GM19324 (cell line): ENCODE data around the gene RACK1.
A peak's percentile ranks its signal among the peaks of the same experiment; 100 is the strongest.
"Not testable (repeated sequence)": the region's sequence is repeated elsewhere in the genome, so short reads cannot be mapped to it uniquely, and the experiment has no call there.

Experiments used
- ATAC-seq: cut with Tn5 transposase; IDR thresholded peaks from one replicate; pipeline ENCODE4 v1.9.1; 2021; ENCODE audit warnings: mild to moderate bottlenecking, moderate library complexity; ENCODE audit not compliant: unreplicated experiment, low FRiP score

RACK1 gene

DNA sequence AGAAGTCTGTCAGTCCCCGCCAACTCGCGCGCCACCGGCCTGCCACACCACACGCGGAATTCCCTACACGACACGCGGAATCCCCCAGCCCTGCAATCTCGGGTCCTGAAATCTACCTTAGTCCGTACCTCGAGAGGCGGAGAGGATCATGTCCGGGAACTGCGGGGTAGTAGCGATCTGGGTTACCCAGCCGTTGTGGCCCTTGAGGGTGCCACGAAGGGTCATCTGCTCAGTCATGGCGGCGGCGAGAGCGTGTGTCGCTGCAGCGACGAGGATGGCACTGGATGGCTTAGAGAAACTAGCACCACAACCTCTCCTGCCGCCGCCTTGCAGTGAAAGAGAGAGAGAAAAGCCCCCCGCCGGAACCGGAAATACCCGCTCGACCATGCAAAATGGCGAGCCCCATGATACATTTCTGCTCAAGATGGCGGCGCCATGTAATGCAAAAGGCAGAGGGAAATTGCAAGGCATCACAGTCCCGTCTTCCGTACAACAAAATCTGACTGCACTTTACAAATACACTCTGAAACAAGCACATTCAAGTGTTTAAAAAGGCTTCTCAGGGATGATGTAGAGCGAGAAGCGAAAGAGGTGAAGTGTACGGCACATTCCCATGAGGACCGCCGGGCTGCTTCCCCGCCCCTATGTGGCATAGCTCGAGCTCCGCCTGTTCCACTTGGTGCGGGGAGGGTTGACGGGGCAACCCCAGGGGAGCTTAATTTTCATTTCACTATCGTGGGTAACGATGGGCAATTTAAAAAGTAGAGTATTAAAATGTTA is at the start of gene RACK1:
RACK1 (minus strand) TSS at position 343 of the 780 bp plus-strand sequence; CDS start at position 237, 106 bp downstream.
- peak; percentile 68 for ATAC-seq

DNA sequence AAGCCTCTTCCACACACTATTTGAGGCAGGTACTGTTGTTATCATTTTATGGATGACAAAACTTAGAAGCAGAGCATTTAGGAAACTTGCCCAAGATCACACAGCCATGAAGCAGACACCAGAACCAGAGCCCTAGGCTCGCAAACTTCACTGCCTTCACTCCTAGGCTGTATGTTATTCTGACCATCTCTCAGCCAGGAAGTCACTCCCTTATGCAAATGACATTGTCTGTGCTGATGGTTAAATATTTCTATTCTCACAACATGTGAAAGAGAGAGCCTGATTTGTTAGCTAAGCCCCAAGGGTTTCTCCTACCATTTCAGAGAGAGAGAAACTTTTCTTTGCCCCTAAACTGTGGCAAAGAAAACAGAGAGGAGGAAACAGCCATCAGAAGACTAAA is 43.6 kb upstream of the RACK1 start:
- ATAC-seq, result not testable (repeated sequence)

DNA sequence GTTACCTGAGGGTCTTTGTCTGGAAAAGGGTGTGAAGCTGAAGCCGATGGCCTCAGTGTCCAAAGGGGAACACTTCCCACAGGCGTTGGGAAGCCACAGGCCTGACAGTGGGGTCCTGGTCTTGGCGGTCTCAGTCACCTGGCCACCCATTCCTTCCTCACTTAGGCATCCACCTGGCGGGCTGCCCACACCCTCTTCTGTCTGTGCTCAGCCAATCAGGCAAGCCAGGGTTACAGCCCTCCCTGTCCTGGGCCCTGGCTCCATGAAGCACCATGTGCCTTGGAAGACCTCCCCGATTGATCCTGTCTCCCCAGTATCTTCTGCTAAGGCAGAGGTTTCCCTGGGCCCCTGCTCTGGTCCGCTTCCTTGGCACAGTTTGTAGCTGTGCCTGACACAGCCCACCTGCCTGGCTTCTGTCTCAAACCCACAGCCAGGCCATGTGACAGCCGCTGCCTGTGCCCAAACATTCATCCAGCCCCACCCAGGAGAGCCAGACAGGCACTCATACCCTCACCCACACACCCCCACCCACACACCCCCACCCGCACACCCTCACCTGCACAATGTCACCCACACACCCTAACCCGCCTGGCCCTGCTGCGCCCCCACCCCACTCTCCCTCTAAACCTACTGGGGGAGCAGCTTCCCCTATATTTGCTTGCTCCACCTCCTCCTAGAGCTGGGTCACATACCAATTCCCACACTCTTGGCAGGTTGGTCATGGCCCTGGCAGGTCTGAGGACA is 42.4 kb upstream of the RACK1 start:
- ATAC-seq, result not testable (repeated sequence)

DNA sequence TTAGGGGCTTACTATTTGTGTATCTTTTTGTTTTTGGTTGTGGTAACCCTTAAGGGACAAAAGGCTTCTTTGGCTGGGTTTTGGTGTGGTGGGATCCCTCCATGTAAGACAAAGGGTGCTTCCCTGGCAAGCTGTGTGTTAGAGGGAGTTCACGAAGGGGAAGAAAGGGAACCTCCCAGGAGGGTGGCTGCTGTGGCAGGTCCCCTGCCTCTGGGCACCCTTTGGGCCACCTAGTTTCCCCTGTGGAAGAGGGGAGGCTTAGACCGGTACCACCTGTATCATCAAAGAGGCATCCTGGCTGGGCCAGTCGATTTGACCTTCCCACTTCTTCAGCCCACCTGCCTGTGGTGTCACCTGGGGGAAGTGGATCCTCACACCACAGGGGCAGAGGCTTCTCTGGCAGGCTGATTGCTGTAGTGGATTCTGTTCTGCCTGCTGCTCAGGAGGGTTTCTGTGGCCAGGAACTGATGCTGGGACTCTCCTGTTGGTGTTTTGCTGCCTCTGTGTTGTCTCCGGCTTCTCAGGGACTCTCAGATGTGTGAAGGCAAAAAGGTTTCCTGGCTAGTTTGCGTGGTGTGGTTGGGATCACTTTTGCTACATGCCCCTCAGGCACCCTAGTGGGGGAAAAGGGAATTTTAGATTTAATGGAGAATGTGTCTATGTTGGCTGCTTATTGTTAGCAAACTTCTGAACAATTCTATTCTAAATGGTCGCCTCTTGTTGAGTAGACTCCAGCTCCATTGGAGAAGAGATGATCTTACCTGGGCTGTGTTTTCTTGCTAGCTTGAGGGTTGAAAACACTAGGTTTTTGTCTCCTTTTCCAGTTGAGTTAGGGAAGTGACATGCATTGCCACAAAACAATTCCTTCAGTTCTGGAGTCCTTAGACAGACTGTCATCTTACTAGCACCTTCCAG is 40.4 kb upstream of the RACK1 start:
- not testable (repeated sequence) for ATAC-seq

DNA sequence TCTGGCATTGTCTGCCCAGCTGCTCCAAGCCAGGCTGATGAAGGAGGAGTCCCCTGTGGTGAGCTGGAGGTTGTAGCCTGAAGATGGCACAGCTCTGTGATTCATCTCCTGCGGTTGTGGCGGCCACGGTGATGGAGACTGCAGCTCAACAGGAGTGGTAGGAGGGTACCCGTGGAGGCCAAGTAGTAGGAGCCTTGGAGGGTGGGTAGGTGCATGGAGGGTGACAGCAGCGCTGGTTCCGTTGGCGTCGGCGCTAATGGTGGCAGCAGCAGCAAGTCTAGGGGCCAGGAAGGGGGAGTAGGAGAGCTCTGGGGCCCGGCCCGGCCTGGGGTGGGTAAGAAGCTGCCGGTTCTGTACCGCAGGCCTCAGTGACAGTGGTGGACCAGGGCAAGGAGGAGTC is 39.6 kb upstream of the RACK1 start:
- ATAC-seq, result no peak

DNA sequence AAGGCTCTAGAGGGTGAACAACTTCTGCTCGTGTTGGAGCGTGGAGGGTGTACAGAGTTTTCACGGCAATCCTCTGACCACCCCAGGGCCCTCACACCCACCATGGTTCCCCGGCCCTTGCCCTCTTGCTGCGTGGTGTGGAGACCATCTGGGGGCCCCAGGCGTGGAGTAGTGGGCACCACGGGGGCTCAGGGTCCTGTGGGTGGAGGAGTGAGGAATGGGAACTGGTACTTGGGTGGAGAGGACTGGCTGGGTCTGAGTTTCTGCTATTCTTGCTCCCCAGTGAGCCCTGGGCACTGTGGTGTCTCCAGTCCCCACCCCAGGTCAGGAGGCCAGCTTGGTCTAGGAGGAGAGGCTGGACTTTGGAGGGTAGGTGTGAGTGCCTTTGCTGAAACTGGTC is 39.2 kb upstream of the RACK1 start:
- ATAC-seq, result no peak

DNA sequence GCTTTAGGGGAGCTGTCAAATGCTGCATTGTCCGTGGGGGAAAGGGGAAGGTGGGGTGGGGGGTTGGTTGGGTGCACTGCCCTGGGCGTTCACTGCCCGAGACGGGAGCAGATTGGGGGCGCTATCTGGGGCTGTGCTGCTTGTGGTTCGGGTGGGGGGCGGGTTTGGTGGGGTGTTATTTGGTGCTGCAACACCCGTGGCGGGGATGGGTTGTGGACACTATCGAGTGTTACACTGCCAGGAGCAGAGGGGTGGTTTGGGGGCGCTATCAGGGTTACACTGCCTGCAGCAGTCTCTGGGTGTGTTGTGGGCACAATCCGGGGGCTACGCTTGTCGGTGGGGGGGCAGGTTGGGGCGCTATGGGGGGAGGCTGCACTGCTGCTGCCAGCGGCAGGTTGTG is 38.7 kb upstream of the RACK1 start:
- ATAC-seq, result not testable (repeated sequence)

DNA sequence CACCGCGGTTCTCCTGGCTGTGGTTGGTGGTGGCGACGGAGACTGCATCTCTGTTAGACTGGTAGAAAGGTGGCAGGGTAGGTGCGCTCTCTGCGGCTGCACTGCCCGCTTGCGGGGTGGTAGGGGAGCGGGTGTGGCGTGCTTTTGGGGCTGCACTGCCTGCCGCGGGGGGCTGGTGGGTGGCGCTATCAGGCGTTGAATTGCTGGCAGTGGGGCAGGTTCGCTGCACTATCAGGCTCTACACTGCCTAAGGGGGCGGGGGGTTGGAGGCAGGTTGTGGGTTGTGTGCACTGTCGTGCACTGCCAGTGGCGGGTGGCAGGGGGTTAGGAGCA is 38.2 kb upstream of the RACK1 start:
- ATAC-seq, result no peak

DNA sequence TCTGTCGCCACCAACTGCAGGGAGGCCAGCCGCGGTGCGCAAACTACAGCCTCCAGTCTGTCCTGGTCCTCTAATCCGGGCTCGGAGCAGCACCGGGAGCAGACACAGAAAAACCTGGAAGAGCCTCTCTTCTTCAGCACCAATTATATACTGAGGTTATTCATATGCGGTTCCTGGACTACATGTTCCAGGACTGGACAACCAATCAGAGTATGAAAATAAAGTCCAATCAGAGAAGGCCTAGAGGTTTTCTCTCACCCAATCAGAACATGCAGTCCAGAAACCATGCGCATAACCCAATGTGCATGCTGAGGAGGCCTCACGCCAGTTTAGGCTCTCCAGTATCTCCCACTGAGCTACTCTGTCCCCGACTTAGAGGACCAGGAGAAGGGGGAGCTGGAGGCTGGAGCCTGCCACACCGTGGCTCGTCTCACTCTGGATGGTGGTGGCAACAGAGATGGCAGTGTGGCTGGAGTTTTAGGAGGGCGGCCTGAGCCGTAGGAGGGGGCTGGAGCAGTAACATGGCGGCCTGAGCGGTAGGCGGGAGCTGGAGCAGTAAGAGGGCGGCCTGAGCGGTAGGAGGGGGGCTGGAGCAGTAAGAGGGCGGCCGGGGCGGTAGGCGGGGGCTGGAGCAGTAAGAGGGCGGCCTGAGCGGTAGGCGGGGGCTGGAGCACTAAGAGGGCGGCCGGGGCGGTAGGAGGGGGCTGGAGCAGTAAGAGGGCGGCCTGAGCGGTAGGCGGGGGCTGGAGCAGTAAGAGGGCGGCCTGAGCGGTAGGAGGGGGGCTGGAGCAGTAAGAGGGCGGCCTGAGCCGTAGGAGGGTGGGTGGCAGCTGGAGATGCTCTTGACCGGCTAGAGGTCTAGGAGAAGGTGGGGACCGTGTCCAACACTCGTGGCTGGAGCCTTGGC is 37.6 kb upstream of the RACK1 start:
- no peak for ATAC-seq

DNA sequence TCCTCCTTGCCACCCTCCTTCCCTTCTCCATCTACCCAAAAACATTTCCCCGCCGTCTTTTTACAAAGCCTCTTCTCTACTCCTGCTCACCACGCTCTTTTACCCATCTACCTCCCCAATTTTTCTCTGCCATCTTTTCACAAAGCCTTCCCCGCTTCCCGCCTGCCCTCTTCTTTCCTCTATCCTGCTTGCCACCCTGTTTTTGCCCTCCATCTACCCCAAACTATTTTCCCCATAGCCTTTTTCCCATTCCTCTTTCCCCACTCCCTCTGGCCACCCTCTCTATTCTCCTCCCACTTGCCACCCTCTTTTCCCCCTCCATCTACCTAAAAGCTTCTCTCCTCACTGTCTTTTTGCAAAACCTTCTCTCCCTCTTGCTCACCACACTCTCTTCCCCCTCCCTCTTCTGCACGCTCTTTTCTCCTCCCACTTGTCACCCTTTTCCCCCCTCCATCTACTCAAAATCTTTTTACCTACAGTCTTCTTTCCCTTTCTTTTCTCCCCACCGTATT is 36.6 kb upstream of the RACK1 start:
- no peak for ATAC-seq

DNA sequence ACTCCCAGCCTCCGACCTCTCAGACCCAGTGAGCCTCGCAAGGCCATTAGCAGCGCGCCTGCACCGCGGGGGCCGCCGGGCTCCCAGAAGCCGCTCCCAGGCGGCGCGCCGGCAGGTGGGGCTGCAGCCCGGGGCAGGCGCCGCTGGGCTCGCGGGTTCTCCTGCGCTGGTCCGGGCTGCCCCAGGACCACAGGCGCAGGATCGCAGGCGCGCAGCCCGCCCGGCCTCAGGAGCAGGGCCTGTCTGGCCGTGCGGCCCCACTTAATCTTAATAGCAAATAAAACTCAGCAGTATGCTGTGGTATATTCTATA is 29.7 kb upstream of the RACK1 start:
- ATAC-seq, result not testable (repeated sequence)

DNA sequence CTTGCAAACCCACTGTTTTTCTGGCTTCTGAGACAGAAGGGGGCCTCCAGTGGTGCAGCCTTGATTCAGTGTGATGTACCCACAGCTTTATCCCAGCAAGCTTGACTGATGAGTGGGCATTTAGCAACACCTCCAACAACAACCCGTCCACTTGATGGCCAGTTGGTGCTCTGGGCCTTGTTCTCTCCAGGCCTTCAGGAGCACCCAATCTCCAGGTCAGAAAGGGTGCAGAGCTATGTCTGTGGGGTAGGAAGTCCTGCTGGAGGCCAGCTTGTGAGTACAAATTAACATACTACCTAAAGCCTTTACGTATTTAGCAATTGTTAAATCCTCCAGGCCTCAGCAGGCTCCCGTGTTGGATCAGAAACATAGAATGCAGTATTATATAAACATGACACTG is 27.4 kb upstream of the RACK1 start:
- no peak for ATAC-seq

DNA sequence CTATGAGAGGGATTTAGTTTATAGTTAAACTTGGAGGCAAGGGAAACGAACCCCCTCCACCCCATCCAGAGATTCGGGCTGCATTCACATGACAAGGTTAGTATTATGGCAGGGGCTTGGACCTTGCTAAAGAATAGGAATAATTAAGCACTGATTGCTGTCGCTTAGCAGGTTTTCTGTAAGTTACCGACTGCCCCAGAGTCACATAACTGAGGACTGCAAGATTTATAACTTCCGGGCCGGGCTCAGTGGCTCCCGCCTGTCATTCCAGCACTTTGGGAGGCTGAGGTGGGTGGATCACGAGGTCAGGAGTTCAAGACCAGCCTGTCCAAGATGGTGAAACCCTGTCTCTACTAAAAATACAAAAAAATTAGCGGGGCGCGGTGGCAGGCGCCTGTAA is 24.2 kb upstream of the RACK1 start:
- not testable (repeated sequence) for ATAC-seq

DNA sequence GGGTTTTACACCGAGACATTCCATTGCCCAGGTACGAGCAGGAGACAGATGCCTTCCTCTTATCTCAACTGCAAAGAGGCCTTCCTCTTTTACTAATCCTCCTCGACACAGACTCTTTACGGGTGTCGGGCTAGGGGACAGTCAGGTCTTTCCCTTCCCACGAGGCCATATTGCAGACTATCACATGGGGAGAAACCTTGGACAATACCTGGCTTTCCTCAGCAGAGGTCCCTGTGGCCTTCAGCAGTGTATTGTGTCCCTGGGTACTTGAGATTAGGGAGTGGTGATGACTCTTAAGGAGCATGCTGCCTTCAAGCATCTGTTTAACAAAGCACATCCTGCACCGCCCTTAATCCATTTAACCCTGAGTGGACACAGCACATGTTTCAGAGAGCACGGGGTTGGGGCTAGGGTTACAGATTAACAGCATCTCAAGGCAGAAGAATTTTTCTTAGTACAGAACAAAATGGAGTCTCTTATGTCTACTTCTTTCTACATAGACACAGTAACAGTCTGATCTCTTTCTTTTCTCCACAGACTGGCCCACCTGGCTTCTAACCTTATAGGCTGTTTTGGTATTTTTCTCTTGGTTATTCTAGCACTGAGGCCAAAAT is 23.7 kb upstream of the RACK1 start:
- not testable (repeated sequence) for ATAC-seq

DNA sequence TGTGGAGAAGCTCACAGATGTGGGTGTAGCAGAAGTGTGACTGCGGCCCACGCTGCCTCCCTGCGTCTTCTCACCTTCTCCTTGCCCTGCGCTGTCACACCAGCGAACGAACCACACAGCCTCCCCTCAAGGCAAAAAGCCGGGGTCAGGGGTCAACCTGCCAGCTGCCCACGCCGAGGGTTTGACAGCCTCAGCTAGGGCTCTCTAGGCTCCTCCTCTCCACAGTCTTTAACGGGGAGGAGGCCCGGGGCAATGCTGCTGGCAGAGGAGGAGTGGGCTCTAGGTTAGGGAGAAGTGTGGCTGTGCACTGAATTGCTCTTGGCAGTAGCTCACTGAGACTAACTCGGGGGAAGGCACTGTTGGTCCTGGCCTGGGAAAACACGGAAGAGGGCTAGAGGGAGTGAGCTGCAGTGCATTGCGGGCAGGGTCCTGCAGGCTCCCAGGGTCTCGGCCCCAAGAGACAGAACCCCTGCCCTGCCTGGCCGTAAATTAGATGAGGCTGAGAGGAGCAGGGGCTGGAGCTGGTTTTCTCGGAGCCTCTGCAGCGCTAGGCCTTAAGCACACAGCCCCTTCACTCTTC is 21.5 kb upstream of the RACK1 start:
- ATAC-seq, result no peak

DNA sequence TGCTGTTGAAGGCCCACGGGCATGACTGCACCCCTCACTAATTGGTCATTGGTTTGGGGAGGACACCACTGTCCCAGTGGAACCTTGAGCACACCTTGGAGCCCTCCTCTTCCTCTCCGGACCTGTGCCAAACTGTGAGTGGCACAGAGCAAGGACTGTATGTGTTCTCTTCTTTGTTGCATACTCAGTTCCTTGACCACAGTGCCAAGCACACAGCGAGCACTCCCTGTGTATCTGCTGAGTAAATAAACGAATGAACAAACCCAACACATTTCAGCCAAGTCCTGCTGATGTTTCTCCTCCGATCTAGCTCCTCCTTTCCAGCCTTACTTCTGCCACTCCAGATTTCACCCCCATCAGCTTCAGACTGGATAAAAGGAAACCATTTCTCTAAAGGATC is 19.9 kb upstream of the RACK1 start:
- no peak for ATAC-seq

DNA sequence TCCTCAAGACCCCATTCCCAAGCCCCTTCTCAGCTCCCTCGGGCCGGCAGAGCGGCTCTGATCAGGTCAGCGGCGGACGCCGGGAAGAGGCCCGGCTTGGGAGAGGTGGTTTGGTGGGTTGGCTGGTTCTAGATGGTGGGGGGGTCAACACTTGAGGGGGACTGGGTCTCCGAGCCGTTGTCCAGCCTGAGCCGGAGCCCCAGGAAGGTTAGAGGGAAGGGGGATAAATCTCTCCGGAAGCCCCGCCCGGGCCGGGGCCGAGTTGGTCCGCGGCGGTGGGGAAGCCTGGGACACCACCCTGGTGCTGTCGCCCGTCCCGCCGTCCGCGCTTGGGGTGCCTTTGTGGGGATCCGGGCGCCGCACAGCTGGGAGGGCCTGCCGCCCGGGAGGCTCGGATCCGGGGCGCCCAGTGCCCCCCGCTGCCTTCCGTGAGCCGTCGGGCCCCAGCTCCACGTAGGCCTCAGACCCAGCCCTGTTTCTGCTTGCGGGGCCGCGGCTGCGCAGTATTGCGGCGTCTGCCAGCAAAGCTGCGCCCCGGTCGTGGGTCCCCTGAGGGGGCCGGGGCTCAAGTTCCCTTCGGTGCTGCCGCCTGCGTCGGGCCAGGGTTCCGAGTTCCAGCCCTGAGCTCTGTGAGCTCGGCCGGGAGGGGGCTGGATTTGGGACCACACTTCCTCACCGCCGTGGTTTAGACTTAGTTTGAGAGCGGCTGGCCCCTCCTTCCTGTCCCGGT is 17.8 kb upstream of the RACK1 start:
- peak; percentile 61 for ATAC-seq

DNA sequence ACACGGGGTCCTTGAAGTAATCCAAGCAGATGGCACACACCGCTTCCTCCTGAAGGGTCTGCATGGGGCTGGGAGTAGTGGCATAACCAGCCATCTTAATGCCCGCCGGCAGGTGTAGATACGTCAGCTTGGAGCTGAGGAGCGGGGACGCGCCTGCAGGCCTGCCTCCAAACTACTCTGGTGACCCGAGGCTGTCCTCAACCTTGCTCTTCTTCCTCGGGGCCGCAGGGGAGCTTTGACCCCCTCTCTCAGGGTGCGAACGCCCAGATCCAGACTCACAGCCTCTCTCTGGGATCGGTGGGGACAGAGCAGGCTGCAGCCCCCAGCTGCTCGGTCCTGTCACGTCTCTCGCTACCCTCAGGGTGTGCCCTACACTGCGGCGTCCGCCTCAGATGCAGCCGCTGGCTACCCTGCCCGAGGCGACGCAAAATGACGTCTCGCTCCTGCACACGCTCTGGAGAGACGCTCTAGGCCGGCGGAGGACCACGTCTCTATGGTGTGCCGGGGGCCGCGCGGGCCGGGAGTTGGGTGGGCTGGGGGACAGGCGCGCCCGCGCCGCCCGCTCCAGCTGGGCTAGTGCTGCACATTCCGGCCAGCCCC is 17.1 kb upstream of the RACK1 start, which contains the start of gene TRIM52:
TRIM52 (minus strand) TSS at position 424 of the 600 bp plus-strand sequence; CDS start at position 94, 330 bp downstream.
- ATAC-seq, result peak; percentile 82
